Measurements from ENCODE around the gene NTHL1. TPM values are rescaled to one million over a fixed set of nuclear protein-coding genes. Genes with fewer than 3 reads are reported as not detected.

NTHL1 gene
- total RNA-seq, 1 experiment from 2014 or later, result 39.8 TPM

DNA sequence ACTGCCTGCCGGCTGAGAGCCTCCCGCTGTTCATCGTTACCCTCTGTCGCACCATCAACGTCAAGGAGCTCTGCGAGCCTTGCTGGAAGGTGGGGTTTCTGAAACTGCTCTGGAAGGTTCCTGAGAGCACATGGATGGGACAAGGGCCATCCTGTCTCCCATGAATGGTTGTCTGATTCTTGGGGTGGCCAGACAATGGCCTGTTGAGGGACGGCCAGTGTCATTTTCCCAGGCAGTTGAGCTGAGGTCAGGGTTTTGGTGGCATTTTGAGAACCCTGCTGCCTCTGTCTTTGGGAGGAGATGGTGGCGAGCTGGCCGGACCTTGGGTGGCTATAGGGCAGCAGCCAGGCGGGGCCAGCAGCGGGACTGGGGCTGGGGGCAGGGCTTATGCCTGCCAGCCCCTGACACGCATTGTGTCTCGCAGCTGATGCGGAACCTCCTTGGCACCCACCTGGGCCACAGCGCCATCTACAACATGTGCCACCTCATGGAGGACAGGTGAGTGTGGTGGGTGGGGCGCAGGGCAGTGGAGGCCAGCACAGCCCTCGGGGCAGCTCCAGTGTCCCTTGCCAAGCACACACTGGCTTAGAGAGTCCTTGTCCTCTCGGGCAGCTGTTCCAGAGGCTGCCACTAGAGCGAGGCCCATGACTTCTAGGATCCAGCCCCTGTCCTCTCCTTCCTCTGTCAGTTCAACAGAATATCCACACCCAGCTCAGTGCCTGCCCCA, 9.2 kb upstream of the NTHL1 start:
- ATAC-seq (peak; percentile 84), DNase-seq (ENCODE audit: low read depth, low spot score) (no peak)
- no peak for TF ChIP-seq TCF7L2 (IDR thresholded peaks at IDR 0.05; ENCODE audit: low read depth, low read length)
- no peak for TF ChIP-seq REST (IDR thresholded peaks at IDR 0.05; ENCODE audit: insufficient read depth in 1 of 2, low read depth in 2 of 2, low read length in 1 of 2)
- TF ChIP-seq POLR2AphosphoS5 (IDR thresholded peaks at IDR 0.05; ENCODE audit: low read depth, low read length), result no peak
- TF ChIP-seq, protein P1, sequence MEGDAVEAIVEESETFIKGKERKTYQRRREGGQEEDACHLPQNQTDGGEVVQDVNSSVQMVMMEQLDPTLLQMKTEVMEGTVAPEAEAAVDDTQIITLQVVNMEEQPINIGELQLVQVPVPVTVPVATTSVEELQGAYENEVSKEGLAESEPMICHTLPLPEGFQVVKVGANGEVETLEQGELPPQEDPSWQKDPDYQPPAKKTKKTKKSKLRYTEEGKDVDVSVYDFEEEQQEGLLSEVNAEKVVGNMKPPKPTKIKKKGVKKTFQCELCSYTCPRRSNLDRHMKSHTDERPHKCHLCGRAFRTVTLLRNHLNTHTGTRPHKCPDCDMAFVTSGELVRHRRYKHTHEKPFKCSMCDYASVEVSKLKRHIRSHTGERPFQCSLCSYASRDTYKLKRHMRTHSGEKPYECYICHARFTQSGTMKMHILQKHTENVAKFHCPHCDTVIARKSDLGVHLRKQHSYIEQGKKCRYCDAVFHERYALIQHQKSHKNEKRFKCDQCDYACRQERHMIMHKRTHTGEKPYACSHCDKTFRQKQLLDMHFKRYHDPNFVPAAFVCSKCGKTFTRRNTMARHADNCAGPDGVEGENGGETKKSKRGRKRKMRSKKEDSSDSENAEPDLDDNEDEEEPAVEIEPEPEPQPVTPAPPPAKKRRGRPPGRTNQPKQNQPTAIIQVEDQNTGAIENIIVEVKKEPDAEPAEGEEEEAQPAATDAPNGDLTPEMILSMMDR (IDR thresholded peaks at IDR 0.05), result no peak; the same call in 1 of the 2 replicates
- no peak for TF ChIP-seq SIN3A (IDR thresholded peaks at IDR 0.05; ENCODE audit: borderline replicate concordance, insufficient read depth, low read depth, low read length)
- Histone ChIP-seq H3K36me3 (ENCODE audit: control insufficient read depth, insufficient read depth, low read length) (no peaks in the 10 kb centered on the region), H3K4me1 (ENCODE audit: control insufficient read depth, insufficient read depth, low read length) (no peaks in the 10 kb centered on the region), H3K27me3 (ENCODE audit: control insufficient read depth, insufficient read depth, low read length) (no peaks in the 10 kb centered on the region), H3K9me3 (ENCODE audit: control insufficient read depth, insufficient read depth, low read depth, low read length) (no peaks in the 10 kb centered on the region), H3K27ac (ENCODE audit: low read length) (no peak overlapping the region), H3K4me3 (ENCODE audit: low read depth in 2 of 2, low read length in 2 of 2) (no peak overlapping the region)
- no TSS peak for BruUV-seq (replicated peaks)
- POLR2A ChIA-PET, result no interaction called here
- intact Hi-C loops (cut with micrococcal nuclease; ENCODE audit: unreplicated experiment), result no loop called here
- CTCF ChIA-PET, result interaction anchor here (0.6 to 1.9 kb wide), 6 partner anchors 9 to 84 kb away, joined by 3 to 12 read pairs (median 4); partner anchors contain the start of genes NHERF2 and TSC2
- in situ Hi-C loops (cut with HindIII; ENCODE audit: low pct_unique_long_range_greater_than_20kb, low sequenced_read_pairs), result no loop called here

- CTCF ChIA-PET, result interaction anchor here (0.6 to 1.9 kb wide), 5 partner anchors 8 to 693 kb away, joined by 4 to 12 read pairs (median 4); partner anchors contain the start of gene TSC2
- DNase-seq (ENCODE audit: low read depth, low spot score) (no peak), ATAC-seq (peak; percentile 37)
- TF ChIP-seq REST (IDR thresholded peaks at IDR 0.05; ENCODE audit: insufficient read depth in 1 of 2, low read depth in 2 of 2, low read length in 1 of 2) (no peak), TCF7L2 (IDR thresholded peaks at IDR 0.05; ENCODE audit: low read depth, low read length) (no peak), POLR2AphosphoS5 (IDR thresholded peaks at IDR 0.05; ENCODE audit: low read depth, low read length) (no peak), SIN3A (IDR thresholded peaks at IDR 0.05; ENCODE audit: borderline replicate concordance, insufficient read depth, low read depth, low read length) (no peak)
- TF ChIP-seq, protein P1 (IDR thresholded peaks at IDR 0.05), result no peak; the same call in 1 of the 2 replicates
- POLR2A ChIA-PET, result interaction anchor here (0.7 kb wide), 1 partner anchor 48 kb away, joined by 6 read pairs; no protein-coding TSS in a partner anchor
- H3K4me1 ChIP-seq (ENCODE audit: control insufficient read depth, insufficient read depth, low read length), result no peaks in the 10 kb centered on the region
- intact Hi-C loops (cut with micrococcal nuclease; ENCODE audit: unreplicated experiment), result no loop called here
- H3K27ac ChIP-seq (ENCODE audit: low read length), result no peak overlapping the region
- no peaks in the 10 kb centered on the region for H3K9me3 ChIP-seq (ENCODE audit: control insufficient read depth, insufficient read depth, low read depth, low read length)
- no peak overlapping the region for H3K4me3 ChIP-seq (ENCODE audit: low read depth in 2 of 2, low read length in 2 of 2)
- in situ Hi-C loops (cut with HindIII; ENCODE audit: low pct_unique_long_range_greater_than_20kb, low sequenced_read_pairs), result no loop called here
- no peaks in the 10 kb centered on the region for H3K27me3 ChIP-seq (ENCODE audit: control insufficient read depth, insufficient read depth, low read length)
- BruUV-seq (replicated peaks), result no TSS peak
- H3K36me3 ChIP-seq (ENCODE audit: control insufficient read depth, insufficient read depth, low read length), result no peaks in the 10 kb centered on the region
These were observed 8.4 kb upstream of the NTHL1 start for GRCh38 chr16:2056077-2056476.
